Osteocyte (in vitro differentiated cells): ENCODE results near the gene PLSCR4. TPM values are rescaled to one million over a fixed set of nuclear protein-coding genes. Genes with fewer than 3 reads are reported as not detected.
"Not testable (repeated sequence)": the region's sequence is repeated elsewhere in the genome, so short reads cannot be mapped to it uniquely, and the experiment has no call there.

Experiments
- DNase-seq: peaks from one replicate; pipeline ENCODE4 v3.0.0; 2021; ENCODE audit warnings: mixed read lengths; ENCODE audit not compliant: unreplicated experiment; ENCODE audit errors: extremely low spot score
- H3K27ac Mint-ChIP-seq: one replicate; pipeline ENCODE4 v1.8.0; 2021; ENCODE audit warnings: mild to moderate bottlenecking, mixed read lengths; ENCODE audit not compliant: unreplicated experiment
- H3K27me3 Mint-ChIP-seq: one replicate; pipeline ENCODE4 v1.8.0; 2021; ENCODE audit warnings: mixed read lengths; ENCODE audit not compliant: unreplicated experiment
- H3K36me3 Mint-ChIP-seq: one replicate; pipeline ENCODE4 v1.8.0; 2021; ENCODE audit warnings: mixed read lengths; ENCODE audit not compliant: unreplicated experiment
- H3K4me1 Mint-ChIP-seq: one replicate; pipeline ENCODE4 v1.8.0; 2021; ENCODE audit warnings: mixed read lengths; ENCODE audit not compliant: unreplicated experiment
- H3K4me3 Mint-ChIP-seq: one replicate; pipeline ENCODE4 v1.8.0; 2021; ENCODE audit warnings: mild to moderate bottlenecking, moderate library complexity, mixed read lengths; ENCODE audit not compliant: unreplicated experiment
- H3K9me3 Mint-ChIP-seq: one replicate; pipeline ENCODE4 v1.8.0; 2021; ENCODE audit warnings: mixed read lengths; ENCODE audit not compliant: unreplicated experiment
- CTCF ChIP-seq: fragments of 200-600 bp; sonication (generic); IDR thresholded peaks from 2 replicates; pipeline ENCODE4 v1.5.0; 2021; ENCODE audit warnings: antibody characterized with exemption, mild to moderate bottlenecking, moderate library complexity
- long read RNA-seq: library from polyadenylated mRNA; unstranded; transcript quantifications from one replicate; pipeline ENCODE4 v2.0.0, GENCODE V29; 2021
- total RNA-seq: library from RNA; stranded (reverse); gene quantifications from 2 replicates; pipeline ENCODE4 v1.2.1, GENCODE V29; 2021

The PLSCR4 gene
- 43.4 and 44.3 TPM in 2 replicates for total RNA-seq
- long read RNA-seq, transcript PLSCR4-204 (9 exons, 1,442 nt) = minor isoform, 9 of 283 reads
- long read RNA-seq, transcript PLSCR4-201 (9 exons, 3,303 nt) = major isoform, 162 of 283 reads
- long read RNA-seq, transcript PLSCR4-210 (11 exons, 1,375 nt) = minor isoform, 11 of 283 reads
- long read RNA-seq, transcript PLSCR4-202 (7 exons, 3,033 nt) = minor isoform, 11 of 283 reads
- long read RNA-seq, partial matches to known transcripts = 12 of 283 reads
- long read RNA-seq, other reads (novel, unspliced or antisense) = 78 of 283 reads

- H3K4me1 Mint-ChIP-seq = peaks cover 33% of the 10 kb centered on the region
- H3K27me3 Mint-ChIP-seq = no peaks in the 10 kb centered on the region
- peaks cover 6% of the 10 kb centered on the region for H3K36me3 Mint-ChIP-seq
- TF ChIP-seq CTCF = no peak
- peak within 1 kb of the TSS; percentile 87 for H3K4me3 Mint-ChIP-seq
- H3K9me3 Mint-ChIP-seq = peaks cover 10% of the 10 kb centered on the region
- H3K27ac Mint-ChIP-seq = peak within 1 kb of the TSS; percentile 81
- no peak for DNase-seq
These were observed at the start of gene PLSCR4 for GRCh38 chr3:146250449-146251382. Gene PLSCR4 (minus strand): TSS chr3:146251105. CDS start chr3:146222071, 29,034 bp downstream.

- H3K4me3 Mint-ChIP-seq, H3K4me1 Mint-ChIP-seq, H3K27me3 Mint-ChIP-seq, H3K9me3 Mint-ChIP-seq, H3K36me3 Mint-ChIP-seq, DNase-seq, H3K27ac Mint-ChIP-seq: not testable (repeated sequence)
These were observed 42.5 kb upstream of the PLSCR4 start for GRCh38 chr3:146293401-146293800.

GRCh38 chr3:146283781-146284445, 33.0 kb upstream of the PLSCR4 start:
- no peak for DNase-seq
- H3K36me3 Mint-ChIP-seq = peaks cover 3% of the 10 kb centered on the region
- no peaks in the 10 kb centered on the region for H3K9me3 Mint-ChIP-seq
- no peak overlapping the region for H3K27ac Mint-ChIP-seq
- no peak overlapping the region for H3K4me3 Mint-ChIP-seq
- H3K27me3 Mint-ChIP-seq = peaks cover 2% of the 10 kb centered on the region
- peaks cover 24% of the 10 kb centered on the region for H3K4me1 Mint-ChIP-seq
- TF ChIP-seq CTCF = no peak

- peaks cover 37% of the 10 kb centered on the region for H3K4me1 Mint-ChIP-seq
These were observed 30.0 kb upstream of the PLSCR4 start for GRCh38 chr3:146280864-146281263.

More at GRCh38 chr3:146280864-146281263, 30.0 kb upstream of the PLSCR4 start:
- no peak for TF ChIP-seq CTCF
- peaks cover 2% of the 10 kb centered on the region for H3K27me3 Mint-ChIP-seq
- no peaks in the 10 kb centered on the region for H3K9me3 Mint-ChIP-seq
- no peak for DNase-seq
- no peak overlapping the region for H3K27ac Mint-ChIP-seq
- no peak overlapping the region for H3K4me3 Mint-ChIP-seq
- no peaks in the 10 kb centered on the region for H3K36me3 Mint-ChIP-seq
